ENCODE measurements around the gene PRUNE2.

The PRUNE2 gene

GRCh38 chr9:76932265-76932664, 26.4 kb upstream of the PRUNE2 start:
- no peak for TF ChIP-seq CTCF (IDR thresholded peaks at IDR 0.05; ENCODE audit: low read depth, low read length)
- H3K27me3 ChIP-seq: no peaks in the 10 kb centered on the region
- H3K9me3 ChIP-seq: no peaks in the 10 kb centered on the region
- no peak overlapping the region for H3K4me3 ChIP-seq (ENCODE audit: low read depth, low read length)
- no peak for DNase-seq
- no peaks in the 10 kb centered on the region for H3K4me1 ChIP-seq
- H3K36me3 ChIP-seq: no peaks in the 10 kb centered on the region

- Histone ChIP-seq H3K27me3 (no peaks in the 10 kb centered on the region), H3K4me3 (ENCODE audit: low read depth, low read length) (no peak overlapping the region), H3K4me1 (no peaks in the 10 kb centered on the region), H3K9me3 (peaks cover 9% of the 10 kb centered on the region), H3K36me3 (no peaks in the 10 kb centered on the region)
- TF ChIP-seq CTCF (IDR thresholded peaks at IDR 0.05; ENCODE audit: low read depth, low read length): no peak
- DNase-seq: no peak
Observed at GRCh38 chr9:76927540-76928240, 21.8 kb upstream of the PRUNE2 start.

GRCh38 chr9:76926846-76927245, 20.9 kb upstream of the PRUNE2 start:
- Histone ChIP-seq H3K4me3 (ENCODE audit: low read depth, low read length) (no peak overlapping the region), H3K4me1 (no peaks in the 10 kb centered on the region), H3K9me3 (peaks cover 9% of the 10 kb centered on the region), H3K27me3 (no peaks in the 10 kb centered on the region), H3K36me3 (no peaks in the 10 kb centered on the region)
- DNase-seq: no peak
- TF ChIP-seq CTCF (IDR thresholded peaks at IDR 0.05; ENCODE audit: low read depth, low read length): no peak

- TF ChIP-seq CTCF (IDR thresholded peaks at IDR 0.05; ENCODE audit: low read depth, low read length): no peak
- H3K27me3 ChIP-seq: no peaks in the 10 kb centered on the region
- no peak for DNase-seq
Observed at GRCh38 chr9:76926324-76926741, 20.4 kb upstream of the PRUNE2 start.

GRCh38 chr9:76921165-76921564, 15.3 kb upstream of the PRUNE2 start:
- no peaks in the 10 kb centered on the region for H3K27me3 ChIP-seq
- peaks cover 9% of the 10 kb centered on the region for H3K9me3 ChIP-seq
- DNase-seq: no peak
- H3K36me3 ChIP-seq: no peaks in the 10 kb centered on the region
- TF ChIP-seq CTCF (IDR thresholded peaks at IDR 0.05; ENCODE audit: low read depth, low read length): no peak
- H3K4me3 ChIP-seq (ENCODE audit: low read depth, low read length): no peak overlapping the region
- H3K4me1 ChIP-seq: no peaks in the 10 kb centered on the region

More at GRCh38 chr9:76926324-76926741, 20.4 kb upstream of the PRUNE2 start:
- H3K4me3 ChIP-seq (ENCODE audit: low read depth, low read length): no peak overlapping the region
- H3K4me1 ChIP-seq: no peaks in the 10 kb centered on the region
- peaks cover 9% of the 10 kb centered on the region for H3K9me3 ChIP-seq
- H3K36me3 ChIP-seq: no peaks in the 10 kb centered on the region

- no peak for TF ChIP-seq CTCF (IDR thresholded peaks at IDR 0.05; ENCODE audit: low read depth, low read length)
- no peak overlapping the region for H3K4me3 ChIP-seq (ENCODE audit: low read depth, low read length)
- H3K27me3 ChIP-seq: no peaks in the 10 kb centered on the region
- DNase-seq: no peak
- no peaks in the 10 kb centered on the region for H3K36me3 ChIP-seq
- peaks cover 10% of the 10 kb centered on the region for H3K4me1 ChIP-seq
- H3K9me3 ChIP-seq: no peaks in the 10 kb centered on the region
Observed at GRCh38 chr9:76917299-76917698, 11.4 kb upstream of the PRUNE2 start.

Data from BE2C (cell line).